Activated CD4-positive, alpha-beta T cell treated with anti-CD3 and anti-CD28 coated beads, Interleukin-2, amount 10 ng/mL, durations not matched to agents 24 days and 14 days (primary cell): ENCODE measurements around the gene CHCHD3. TPM values are rescaled to one million over a fixed set of nuclear protein-coding genes. Genes with fewer than 3 reads are reported as not detected.

ENCODE experiments used
- DNase-seq: peaks from one replicate; pipeline ENCODE4 v3.0.0; 2022
- H3K27ac Mint-ChIP-seq: one replicate; pipeline ENCODE4 v1.8.0; 2022; ENCODE audit warnings: mild to moderate bottlenecking, mixed read lengths
- H3K27me3 Mint-ChIP-seq: one replicate; pipeline ENCODE4 v1.8.0; 2022; ENCODE audit warnings: mixed read lengths
- H3K36me3 Mint-ChIP-seq: one replicate; pipeline ENCODE4 v1.8.0; 2022; ENCODE audit warnings: low read depth, mild to moderate bottlenecking, mixed read lengths
- H3K4me1 Mint-ChIP-seq: one replicate; pipeline ENCODE4 v1.8.0; 2021; ENCODE audit warnings: mixed read lengths
- H3K4me3 Mint-ChIP-seq: one replicate; pipeline ENCODE4 v1.8.0; 2022; ENCODE audit warnings: mild to moderate bottlenecking, moderate library complexity, mixed read lengths
- H3K9me3 Mint-ChIP-seq: one replicate; pipeline ENCODE4 v1.8.0; 2021; ENCODE audit warnings: mixed read lengths
- intact Hi-C: fragments of 100-400 bp; cut with micrococcal nuclease; formaldehyde crosslinking; loops from one replicate; pipeline ENCODE4 v1.15.1; 2023
- total RNA-seq: library from RNA; stranded (reverse); gene quantifications from 2 replicates; pipeline ENCODE4 v1.2.3, GENCODE V29; 2022

The CHCHD3 gene
- total RNA-seq, 1 donor from 2014 or later = 76.2 TPM

DNA sequence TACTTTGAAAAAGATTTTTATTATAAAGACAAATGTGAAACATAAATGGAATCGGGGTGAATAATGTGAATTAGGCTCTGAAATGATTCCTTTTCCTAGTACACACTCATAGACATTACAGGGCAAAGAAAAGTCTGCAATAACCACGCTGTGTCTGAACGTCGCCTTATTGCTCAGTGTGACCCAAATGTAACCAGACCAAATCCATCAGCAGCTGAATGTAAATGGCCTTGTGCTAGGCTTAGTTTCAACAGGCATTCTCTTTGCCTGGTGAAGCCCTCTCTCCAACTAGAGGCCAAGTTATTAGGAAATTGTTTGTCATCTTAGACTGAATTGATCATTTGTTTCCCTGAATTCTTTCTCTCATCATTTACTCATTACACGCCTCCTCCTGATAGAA, 225.5 kb downstream of the CHCHD3 start:
- Mint-ChIP-seq H3K4me1 (peaks cover 2% of the 10 kb centered on the region), H3K4me3 (no peak overlapping the region), H3K36me3 (peaks cover 4% of the 10 kb centered on the region), H3K9me3 (no peaks in the 10 kb centered on the region), H3K27ac (no peak overlapping the region), H3K27me3 (no peaks in the 10 kb centered on the region)
- DNase-seq = no peak
- intact Hi-C loops = no loop called here

DNA sequence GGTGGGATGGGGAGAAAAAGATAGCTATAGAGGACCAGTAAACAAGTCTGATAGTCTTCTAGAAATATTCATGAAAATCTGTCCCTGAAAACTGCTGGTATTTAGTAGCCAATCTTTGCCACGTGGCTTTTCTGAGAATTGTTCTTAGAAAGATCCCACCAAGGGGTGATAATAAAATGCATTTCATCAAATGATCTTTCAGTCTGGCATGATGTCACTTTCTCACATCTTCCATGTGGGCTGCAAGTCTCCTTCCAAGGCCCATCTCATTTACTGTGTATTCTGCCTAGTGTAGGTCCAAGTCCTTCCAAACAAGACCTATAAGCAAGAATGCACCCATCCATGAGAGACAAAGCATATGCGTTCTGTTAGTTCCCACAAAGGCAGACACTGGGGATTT, 226.0 kb downstream of the CHCHD3 start:
- Mint-ChIP-seq H3K27ac (no peak overlapping the region), H3K4me1 (peaks cover 2% of the 10 kb centered on the region), H3K4me3 (no peak overlapping the region), H3K9me3 (no peaks in the 10 kb centered on the region), H3K36me3 (peaks cover 4% of the 10 kb centered on the region), H3K27me3 (no peaks in the 10 kb centered on the region)
- no peak for DNase-seq
- intact Hi-C loops = no loop called here

DNA sequence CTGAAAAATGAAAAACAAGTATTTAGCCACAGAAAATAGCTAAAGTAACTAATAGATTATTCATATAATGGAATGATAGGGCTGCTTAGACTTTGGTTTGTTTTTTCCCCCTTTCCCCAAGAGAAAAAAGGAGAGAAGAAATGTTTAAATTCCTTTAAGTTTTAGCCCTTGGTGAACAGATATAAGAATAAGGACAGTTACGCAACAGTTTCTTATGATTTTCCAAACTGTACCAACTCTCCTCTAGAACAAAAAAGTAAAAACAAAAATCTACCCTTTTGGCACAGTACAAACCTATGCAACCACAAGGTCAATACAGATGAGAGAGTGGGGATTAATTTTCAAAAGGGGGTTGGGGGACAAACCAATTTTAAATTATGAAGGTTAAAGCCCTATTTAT, 227.7 kb downstream of the CHCHD3 start:
- peaks cover 4% of the 10 kb centered on the region for H3K36me3 Mint-ChIP-seq
- no peak overlapping the region for H3K27ac Mint-ChIP-seq
- no peak overlapping the region for H3K4me3 Mint-ChIP-seq
- intact Hi-C loops = no loop called here
- no peak for DNase-seq
- no peaks in the 10 kb centered on the region for H3K9me3 Mint-ChIP-seq
- no peaks in the 10 kb centered on the region for H3K27me3 Mint-ChIP-seq
- H3K4me1 Mint-ChIP-seq = peaks cover 2% of the 10 kb centered on the region

DNA sequence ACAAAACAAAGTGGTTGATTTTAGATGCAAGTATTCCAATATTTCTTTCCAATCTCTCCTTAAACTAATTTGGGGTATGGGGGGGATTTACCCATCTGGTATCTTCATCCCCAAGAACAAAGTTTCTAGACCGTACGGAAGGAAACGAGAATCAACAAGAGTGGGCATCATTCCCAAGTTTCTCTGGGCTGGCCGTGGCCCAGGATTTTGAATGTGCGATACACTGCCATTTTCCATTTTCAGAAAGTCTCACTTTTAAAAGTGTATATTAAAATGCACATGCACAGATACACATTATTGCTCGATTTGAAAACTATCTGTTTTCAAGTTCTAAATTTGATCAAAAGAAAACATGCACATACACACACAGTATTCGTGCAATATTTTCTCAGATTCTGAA, 234.5 kb downstream of the CHCHD3 start:
- Mint-ChIP-seq H3K27ac (no peak overlapping the region), H3K4me1 (no peaks in the 10 kb centered on the region), H3K27me3 (no peaks in the 10 kb centered on the region), H3K4me3 (no peak overlapping the region), H3K36me3 (peaks cover 3% of the 10 kb centered on the region), H3K9me3 (no peaks in the 10 kb centered on the region)
- no peak for DNase-seq
- intact Hi-C loops = no loop called here

DNA sequence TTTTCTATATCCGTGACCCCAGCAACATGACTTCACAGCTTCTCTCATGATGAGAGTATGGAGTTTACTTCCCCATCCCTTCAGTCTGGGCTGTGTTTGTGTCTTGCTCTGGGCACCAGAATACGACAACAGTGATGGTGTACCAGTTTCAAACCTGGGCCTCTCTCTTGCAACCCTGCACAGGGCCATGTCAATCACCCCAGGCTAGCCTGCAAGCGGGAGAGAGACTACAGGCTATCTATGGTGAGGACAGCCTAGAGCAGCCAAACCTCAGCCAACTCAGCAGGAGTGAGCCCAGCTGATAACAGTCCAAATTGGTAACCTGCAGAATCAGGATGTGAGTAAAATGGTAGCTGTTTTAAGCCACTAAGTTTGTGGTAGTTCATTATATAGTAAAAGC, 235.8 kb downstream of the CHCHD3 start:
- Mint-ChIP-seq H3K4me1 (no peaks in the 10 kb centered on the region), H3K27me3 (no peaks in the 10 kb centered on the region), H3K4me3 (no peak overlapping the region), H3K27ac (no peak overlapping the region), H3K36me3 (peaks cover 3% of the 10 kb centered on the region), H3K9me3 (no peaks in the 10 kb centered on the region)
- no peak for DNase-seq
- intact Hi-C loops = no loop called here

DNA sequence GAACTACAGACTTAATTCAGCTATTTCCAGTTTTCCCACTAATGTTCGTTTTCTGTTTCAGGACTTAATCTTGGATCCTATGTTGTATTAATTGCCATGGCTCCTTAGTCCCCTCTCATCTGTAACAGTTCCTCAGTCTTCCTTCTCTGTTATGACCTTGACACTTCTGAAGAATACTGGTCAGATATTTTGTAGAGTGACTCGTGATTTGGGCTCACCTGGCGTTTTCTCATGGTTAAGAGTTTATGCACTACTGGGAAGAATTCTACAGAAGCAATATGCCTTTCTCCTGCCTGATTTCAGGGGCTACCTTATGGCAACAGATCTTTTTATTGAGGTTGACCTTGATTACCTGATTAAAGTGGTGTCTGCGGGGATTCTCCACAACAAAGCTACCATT, 239.4 kb downstream of the CHCHD3 start:
- Mint-ChIP-seq H3K27ac (no peak overlapping the region), H3K27me3 (no peaks in the 10 kb centered on the region), H3K36me3 (peaks cover 3% of the 10 kb centered on the region), H3K4me3 (no peak overlapping the region), H3K4me1 (no peaks in the 10 kb centered on the region), H3K9me3 (no peaks in the 10 kb centered on the region)
- DNase-seq = no peak
- intact Hi-C loops = no loop called here

DNA sequence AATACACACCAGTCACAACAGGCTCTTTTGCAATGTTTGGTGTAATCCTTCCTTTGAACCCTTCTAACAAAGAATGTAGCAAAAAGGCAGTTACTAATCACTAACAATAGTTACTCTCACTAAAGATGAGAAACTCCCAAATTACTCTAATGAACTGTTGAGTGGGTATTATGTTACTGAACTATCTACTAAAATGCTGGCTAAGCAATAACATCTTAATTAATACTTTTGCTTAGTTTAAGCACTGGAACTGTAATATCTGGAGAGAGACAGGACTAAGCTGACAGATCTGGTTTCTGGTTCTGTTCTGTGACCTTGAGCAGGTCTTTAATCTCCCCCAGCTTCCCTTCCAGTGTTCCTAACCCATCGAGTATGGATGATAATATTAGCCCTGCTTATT, 241.7 kb downstream of the CHCHD3 start:
- H3K9me3 Mint-ChIP-seq = no peaks in the 10 kb centered on the region
- intact Hi-C loops = no loop called here
- DNase-seq = no peak
- H3K27me3 Mint-ChIP-seq = no peaks in the 10 kb centered on the region
- H3K36me3 Mint-ChIP-seq = peaks cover 16% of the 10 kb centered on the region
- no peak overlapping the region for H3K4me3 Mint-ChIP-seq
- no peak overlapping the region for H3K27ac Mint-ChIP-seq
- no peaks in the 10 kb centered on the region for H3K4me1 Mint-ChIP-seq

DNA sequence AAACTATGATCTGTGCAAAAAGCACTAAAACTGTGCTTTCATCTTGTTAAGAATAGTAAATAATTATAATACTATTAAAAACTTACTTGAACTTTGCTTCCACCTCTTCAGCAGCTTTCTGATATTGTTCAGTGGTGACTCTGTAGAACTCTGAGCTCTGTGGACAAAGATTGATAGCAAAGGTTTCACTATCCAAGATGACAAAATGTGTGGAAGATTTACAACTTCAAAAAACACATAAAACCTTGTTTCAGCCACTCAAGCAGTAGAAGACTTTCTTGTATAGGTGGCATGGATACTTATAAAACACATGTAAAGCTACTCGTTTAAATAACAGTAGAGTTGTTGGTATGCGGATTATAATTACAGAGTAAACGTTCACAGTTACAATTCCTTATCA, 243.6 kb downstream of the CHCHD3 start:
- Mint-ChIP-seq H3K9me3 (no peaks in the 10 kb centered on the region), H3K27ac (no peak overlapping the region), H3K36me3 (peaks cover 14% of the 10 kb centered on the region), H3K4me1 (no peaks in the 10 kb centered on the region), H3K27me3 (no peaks in the 10 kb centered on the region), H3K4me3 (no peak overlapping the region)
- intact Hi-C loops = no loop called here
- no peak for DNase-seq

DNA sequence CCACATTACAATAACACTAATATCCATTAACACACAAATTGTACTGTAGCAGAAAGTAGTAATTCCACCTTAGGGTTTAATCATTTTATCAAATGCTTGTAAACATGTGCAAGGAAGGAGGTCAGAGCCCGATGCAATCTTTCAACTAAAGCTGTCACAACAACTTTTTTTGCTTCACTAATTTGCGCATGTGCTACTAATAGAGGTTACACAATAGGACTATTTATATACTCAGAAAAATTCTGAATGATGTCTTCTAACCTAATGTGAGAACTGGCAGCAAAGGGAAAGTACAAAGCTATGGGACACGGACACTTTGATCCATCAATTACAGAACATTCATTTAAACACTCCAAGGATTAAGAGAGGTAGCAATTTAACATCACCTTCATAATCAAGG, 244.4 kb downstream of the CHCHD3 start:
- no peak for DNase-seq
- no peaks in the 10 kb centered on the region for H3K27me3 Mint-ChIP-seq
- no peak overlapping the region for H3K4me3 Mint-ChIP-seq
- no peak overlapping the region for H3K27ac Mint-ChIP-seq
- H3K9me3 Mint-ChIP-seq = no peaks in the 10 kb centered on the region
- no peaks in the 10 kb centered on the region for H3K4me1 Mint-ChIP-seq
- intact Hi-C loops = no loop called here
- peaks cover 14% of the 10 kb centered on the region for H3K36me3 Mint-ChIP-seq

DNA sequence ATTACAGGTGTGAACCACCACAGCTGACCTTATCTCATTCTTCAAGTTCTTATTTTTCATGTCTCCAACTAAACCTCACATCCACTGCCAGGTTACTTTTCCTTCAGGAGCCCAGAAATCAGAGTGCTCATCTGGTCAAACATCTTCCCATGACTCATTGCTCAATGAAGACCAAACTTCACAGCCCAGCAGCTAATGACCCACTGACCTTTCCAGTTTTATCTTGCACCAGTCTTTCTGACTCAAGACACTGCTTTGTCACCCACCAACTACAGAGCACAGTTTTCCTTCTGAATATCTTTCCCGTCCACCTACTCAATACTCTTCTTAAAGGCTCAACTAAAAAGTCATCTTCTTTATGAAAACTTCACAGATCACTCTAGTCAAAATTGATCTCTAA, 245.1 kb downstream of the CHCHD3 start:
- Mint-ChIP-seq H3K36me3 (peaks cover 13% of the 10 kb centered on the region), H3K4me3 (no peak overlapping the region), H3K27me3 (no peaks in the 10 kb centered on the region), H3K4me1 (no peaks in the 10 kb centered on the region), H3K27ac (no peak overlapping the region), H3K9me3 (no peaks in the 10 kb centered on the region)
- intact Hi-C loops = no loop called here
- DNase-seq = no peak

DNA sequence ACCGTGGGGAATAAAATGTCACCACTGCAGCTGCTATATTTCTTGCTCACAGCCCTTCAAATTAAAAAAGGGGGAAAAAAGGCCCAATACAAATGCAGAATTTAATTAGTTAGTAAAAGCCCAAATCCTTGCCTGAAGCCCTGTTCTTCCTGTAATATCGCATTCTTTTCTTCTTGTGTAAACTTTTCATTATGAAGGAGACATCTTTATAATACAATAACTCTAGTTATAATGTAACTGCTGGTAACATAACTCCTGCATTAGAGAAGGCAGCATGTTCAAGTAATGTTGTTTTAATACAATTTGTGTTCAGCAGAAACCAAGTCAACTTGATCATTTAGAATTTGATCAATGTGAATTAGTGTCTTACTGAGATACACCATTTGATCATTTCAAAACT, 250.9 kb downstream of the CHCHD3 start:
- Mint-ChIP-seq H3K27ac (no peak overlapping the region), H3K27me3 (no peaks in the 10 kb centered on the region), H3K4me3 (no peak overlapping the region), H3K4me1 (peaks cover 6% of the 10 kb centered on the region), H3K36me3 (peaks cover 12% of the 10 kb centered on the region), H3K9me3 (peaks cover 6% of the 10 kb centered on the region)
- DNase-seq = no peak
- intact Hi-C loops = no loop called here

DNA sequence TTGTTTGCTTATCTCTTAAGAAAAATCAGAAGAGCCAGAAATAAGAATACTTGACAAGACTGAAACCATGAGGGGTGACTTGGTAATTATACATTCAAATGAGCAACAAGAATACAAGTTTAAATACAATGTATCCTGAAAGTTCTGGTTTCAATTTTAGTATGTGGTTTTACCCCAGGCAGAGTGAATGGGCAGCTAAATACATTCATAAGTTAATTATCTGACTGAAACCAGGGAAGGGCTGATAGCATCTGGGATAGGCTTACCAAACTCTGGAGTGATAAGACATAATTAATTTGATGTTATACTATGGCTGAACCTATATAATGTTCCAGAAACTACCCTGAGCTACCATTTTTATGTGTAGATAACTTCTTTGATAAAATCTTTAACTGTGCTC, 253.4 kb downstream of the CHCHD3 start:
- H3K9me3 Mint-ChIP-seq = peaks cover 12% of the 10 kb centered on the region
- H3K27ac Mint-ChIP-seq = no peak overlapping the region
- intact Hi-C loops = no loop called here
- H3K4me1 Mint-ChIP-seq = peaks cover 14% of the 10 kb centered on the region
- peaks cover 10% of the 10 kb centered on the region for H3K36me3 Mint-ChIP-seq
- no peaks in the 10 kb centered on the region for H3K27me3 Mint-ChIP-seq
- no peak overlapping the region for H3K4me3 Mint-ChIP-seq
- DNase-seq = no peak

DNA sequence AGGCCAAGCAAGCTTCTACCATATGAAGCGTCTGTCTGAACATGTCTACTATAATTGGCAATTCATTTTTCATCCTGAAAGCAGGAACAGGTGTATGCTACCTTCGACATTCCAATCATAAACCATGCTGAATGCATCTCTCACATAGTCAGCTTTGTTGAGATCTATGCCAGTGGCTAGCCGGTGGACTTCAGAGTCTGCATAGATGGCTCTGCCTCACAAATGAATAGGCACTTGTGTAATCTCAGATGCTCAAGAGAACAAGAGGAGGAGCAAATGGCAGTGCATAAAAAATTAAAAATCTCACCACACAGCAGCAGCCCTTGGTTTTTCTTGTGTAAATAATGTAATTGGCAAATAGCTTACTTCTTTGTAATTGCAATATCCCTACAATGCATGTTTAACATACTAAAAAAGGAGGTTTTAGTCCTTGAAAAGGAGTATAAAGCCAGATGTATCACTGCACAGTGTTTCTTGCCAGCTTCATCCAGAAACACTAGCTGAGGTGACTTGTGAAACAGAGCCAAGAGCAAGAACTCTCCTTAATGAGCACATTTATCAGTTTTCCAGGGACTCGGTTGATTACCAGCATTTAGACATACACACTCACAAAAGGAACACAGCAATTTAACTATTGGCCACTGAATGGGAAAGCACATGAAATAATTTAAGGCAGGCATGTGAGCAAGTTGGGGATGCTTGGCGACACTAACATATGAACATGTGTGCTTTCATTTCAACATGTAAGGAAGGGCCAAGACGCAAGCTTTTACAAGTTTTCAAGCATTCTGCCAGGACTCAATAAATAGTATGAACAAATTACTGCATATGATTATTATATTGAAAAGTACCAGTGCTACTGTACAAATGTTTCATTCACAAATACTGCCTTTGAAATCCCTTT, 255.7 kb downstream of the CHCHD3 start:
- H3K27ac Mint-ChIP-seq = no peak overlapping the region
- intact Hi-C loops = no loop called here
- H3K9me3 Mint-ChIP-seq = peaks cover 12% of the 10 kb centered on the region
- no peak overlapping the region for H3K4me3 Mint-ChIP-seq
- no peak for DNase-seq
- no peaks in the 10 kb centered on the region for H3K27me3 Mint-ChIP-seq
- H3K4me1 Mint-ChIP-seq = peaks cover 14% of the 10 kb centered on the region
- H3K36me3 Mint-ChIP-seq = peaks cover 10% of the 10 kb centered on the region

DNA sequence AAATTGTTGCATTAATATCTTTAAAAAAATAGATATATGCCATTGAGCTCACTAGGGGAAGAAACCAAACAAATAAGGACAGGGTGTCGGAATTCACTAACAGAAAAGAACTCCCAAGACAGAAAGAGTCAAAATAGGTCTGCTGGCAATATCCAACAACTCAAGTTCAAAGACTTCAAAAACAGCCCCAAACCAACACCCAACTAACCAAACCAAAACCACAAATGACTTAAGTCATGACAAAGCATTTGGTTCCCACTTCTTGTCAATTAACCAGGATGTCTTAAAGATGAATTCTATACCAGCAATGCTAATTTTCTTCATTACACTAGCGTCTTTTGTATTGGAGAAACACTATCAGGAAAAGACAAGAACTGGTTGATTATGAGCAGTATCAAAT, 256.7 kb downstream of the CHCHD3 start:
- no peak overlapping the region for H3K4me3 Mint-ChIP-seq
- H3K9me3 Mint-ChIP-seq = peaks cover 12% of the 10 kb centered on the region
- no peak overlapping the region for H3K27ac Mint-ChIP-seq
- DNase-seq = peak; percentile 58
- H3K36me3 Mint-ChIP-seq = peaks cover 8% of the 10 kb centered on the region
- intact Hi-C loops = no loop called here
- no peaks in the 10 kb centered on the region for H3K27me3 Mint-ChIP-seq
- H3K4me1 Mint-ChIP-seq = peaks cover 14% of the 10 kb centered on the region

DNA sequence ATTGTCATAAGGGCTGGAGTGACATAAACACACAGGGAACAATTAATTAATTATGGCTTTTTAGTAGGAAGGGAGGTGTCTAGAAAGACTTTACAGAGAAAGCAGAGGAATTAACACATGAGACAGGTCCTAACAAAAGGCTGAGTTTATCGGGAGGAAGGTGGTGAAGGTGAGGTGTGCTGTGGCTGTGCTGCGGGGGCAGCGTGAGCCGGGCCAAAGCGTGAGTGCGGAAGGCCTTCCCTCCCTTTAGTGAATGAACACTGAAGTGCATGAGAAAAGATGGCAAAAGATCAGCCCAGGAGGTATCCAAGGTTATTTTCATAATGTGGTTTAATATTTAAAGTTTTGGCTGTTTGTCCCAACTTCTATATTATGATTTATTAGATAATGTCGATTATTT, 262.2 kb downstream of the CHCHD3 start:
- Mint-ChIP-seq H3K9me3 (peaks cover 2% of the 10 kb centered on the region), H3K36me3 (peaks cover 2% of the 10 kb centered on the region), H3K4me1 (no peaks in the 10 kb centered on the region), H3K27ac (no peak overlapping the region), H3K27me3 (no peaks in the 10 kb centered on the region), H3K4me3 (no peak overlapping the region)
- no peak for DNase-seq
- intact Hi-C loops = no loop called here
